HG03460 (cell line): ENCODE data around the gene PODN.

ENCODE experiments used
- ATAC-seq: cut with Tn5 transposase; IDR thresholded peaks from one replicate; pipeline ENCODE4 v1.9.1; 2021; ENCODE audit not compliant: unreplicated experiment

The PODN gene

GRCh38 chr1:53050310-53050709 lies 11.7 kb upstream of the PODN start:
- no peak for ATAC-seq

DNA sequence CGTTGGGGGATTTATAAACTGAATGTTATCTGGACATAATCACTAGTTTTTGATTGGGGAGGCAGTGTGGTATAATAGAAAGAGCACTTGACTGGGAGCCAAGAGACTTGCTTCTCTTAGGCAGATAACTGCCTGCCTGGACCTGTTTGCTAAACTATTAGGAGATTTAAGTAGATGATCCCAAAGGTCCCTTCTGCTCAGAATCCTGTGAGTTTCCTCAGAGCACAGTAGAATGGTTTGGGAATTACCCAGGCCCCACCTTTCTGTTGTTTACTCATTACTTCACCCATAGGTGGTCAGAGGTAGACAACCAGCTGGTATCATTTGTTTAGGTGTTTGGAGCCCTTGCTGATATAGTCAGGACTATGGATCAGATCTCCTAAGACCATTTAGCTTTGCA lies 10.3 kb upstream of the PODN start:
- ATAC-seq, result no peak

DNA sequence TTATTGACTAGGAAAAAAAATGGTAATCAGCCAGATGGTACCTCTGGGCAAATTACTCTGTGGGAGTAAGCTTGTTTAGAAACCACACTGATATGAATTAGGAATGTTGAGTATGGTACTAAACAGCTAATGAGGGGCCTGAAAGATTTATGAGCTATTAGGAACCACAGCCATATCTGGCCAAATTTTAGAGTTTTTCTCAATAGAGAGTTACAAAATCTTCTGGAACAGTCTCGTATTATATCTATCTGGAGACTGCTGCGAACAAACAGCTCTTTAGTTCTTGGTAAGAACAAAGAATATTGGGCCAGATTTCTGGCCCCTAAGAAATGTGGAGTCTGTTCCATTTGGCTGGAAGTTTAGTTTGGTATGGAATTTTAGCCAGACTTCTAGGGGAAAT lies 4.9 kb upstream of the PODN start:
- no peak for ATAC-seq

DNA sequence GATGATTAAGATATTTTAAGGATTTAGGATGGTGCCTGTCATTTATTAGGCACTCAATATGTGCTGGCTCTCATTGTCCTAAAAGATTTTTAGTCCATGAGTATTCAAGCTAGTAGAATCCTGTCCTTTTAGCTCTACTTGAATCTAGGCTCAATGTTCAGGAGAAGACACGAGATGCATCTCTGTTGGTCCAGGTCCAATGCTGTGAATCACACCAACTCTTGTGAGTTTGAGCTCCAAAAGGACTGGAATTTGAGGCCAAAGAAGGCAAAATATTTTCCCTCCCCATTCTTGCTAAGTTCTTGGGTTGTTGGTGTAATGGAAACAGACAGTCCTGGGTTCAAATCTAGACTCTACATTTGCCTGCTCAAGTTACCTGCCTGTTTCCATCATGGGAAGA lies 1.4 kb upstream of the PODN start:
- no peak for ATAC-seq

- ATAC-seq, result no peak
These were observed 722 bp upstream of the PODN start for GRCh38 chr1:53061123-53061858.

- ATAC-seq, result no peak
These were observed 937 bp downstream of the PODN start for GRCh38 chr1:53062708-53063591.

DNA sequence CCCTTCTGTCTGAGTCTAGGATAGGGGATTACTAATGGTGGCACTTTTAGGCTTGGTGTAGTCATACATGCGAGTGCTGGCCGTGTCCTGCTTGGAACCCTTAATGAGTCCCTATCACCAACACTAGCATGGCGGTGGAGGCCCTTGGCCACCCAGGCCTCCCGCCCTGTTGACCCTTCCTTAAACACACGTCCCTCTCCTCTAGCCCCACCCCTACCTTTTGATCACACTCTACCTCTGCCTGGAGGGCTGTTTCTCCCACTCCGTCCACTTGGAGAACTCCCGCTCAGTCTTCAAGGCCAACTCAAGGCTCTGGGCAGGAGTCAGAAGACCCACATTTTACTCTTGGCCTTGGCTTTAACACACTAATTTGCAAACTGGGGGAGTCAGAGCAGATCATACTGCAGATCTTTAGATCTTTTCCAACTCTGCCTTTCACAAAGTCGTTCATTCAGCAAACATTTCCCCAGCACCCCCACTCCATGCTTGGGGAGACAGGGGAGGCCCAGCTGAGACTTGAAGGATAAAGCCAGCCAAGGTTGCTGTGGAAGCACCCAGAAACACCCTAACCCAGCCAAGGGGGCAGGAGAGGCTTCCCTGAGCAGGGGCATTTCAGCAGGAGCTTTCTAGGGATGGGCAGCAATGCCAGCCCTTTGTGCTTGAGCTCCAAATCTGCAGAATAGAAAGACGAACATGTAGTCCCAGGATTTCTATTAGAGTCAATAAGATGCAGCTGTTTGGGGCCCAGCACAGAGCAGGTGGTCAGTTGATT lies 1.9 kb downstream of the PODN start:
- no peak for ATAC-seq

DNA sequence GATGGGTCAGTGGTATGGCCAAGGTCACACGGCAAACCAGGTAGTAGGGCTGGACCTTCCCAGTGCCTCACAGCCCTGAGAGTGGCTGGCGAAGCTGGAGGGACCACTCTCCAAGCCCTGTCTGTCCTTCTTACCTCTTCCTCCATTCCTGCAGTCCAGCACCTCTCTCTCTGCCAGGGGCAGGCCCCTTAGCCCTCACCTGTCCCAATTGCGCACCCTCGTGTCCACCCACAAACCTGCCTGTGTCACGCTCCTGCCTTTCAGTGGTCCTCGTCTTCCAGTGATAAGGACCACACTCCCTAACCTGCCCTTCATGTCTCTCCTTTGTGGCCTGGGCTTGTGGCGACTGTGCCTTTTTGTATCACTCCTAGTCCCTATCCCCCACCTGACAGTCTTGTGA lies 3.4 kb downstream of the PODN start:
- ATAC-seq, result no peak

GRCh38 chr1:53066488-53066887 lies 4.5 kb downstream of the PODN start:
- ATAC-seq, result no peak

GRCh38 chr1:53066891-53067738 lies 5.1 kb downstream of the PODN start:
- no peak for ATAC-seq

DNA sequence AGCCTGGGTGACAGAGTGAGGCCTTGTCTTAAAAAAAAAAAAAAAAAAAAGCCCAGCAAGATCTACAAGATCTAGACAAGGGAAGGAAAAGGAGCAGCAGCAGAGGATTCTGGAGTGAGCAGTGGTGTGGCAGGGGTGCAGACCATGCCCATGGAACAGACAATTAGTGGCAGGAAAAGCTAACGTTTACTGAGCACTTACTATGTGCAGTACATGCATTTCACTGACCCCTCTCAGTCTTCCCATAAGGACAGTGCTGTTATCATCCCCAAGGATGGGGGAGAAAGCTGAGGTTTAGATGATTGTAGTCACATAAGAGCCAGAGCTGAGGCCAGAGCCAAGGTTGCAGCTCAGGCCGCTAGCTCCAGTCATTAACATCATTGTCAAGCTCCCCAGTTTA lies 5.9 kb downstream of the PODN start:
- ATAC-seq, result no peak

GRCh38 chr1:53068314-53069099 lies 6.5 kb downstream of the PODN start:
- ATAC-seq, result no peak

GRCh38 chr1:53069265-53069662 lies 7.3 kb downstream of the PODN start:
- no peak for ATAC-seq

DNA sequence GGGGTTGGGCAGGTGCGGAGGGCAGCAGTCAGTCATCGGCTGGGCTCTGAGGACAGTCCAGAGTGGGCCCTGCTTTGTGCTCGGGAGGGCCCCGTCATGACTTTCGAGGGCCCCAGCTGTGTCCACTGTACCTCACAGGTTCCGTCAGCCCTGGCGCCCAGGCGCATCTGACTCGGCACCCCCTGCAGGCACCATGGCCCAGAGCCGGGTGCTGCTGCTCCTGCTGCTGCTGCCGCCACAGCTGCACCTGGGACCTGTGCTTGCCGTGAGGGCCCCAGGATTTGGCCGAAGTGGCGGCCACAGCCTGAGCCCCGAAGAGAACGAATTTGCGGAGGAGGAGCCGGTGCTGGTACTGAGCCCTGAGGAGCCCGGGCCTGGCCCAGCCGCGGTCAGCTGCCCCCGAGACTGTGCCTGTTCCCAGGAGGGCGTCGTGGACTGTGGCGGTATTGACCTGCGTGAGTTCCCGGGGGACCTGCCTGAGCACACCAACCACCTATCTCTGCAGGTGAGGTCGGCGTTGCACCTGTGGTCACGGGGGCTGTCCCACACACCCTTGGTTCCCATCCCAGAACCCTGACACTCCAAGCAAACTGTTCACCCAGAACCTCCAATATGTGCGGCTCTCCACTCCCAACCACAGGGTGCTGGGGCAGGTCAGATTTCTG lies 7.8 kb downstream of the PODN start:
- no peak for ATAC-seq

DNA sequence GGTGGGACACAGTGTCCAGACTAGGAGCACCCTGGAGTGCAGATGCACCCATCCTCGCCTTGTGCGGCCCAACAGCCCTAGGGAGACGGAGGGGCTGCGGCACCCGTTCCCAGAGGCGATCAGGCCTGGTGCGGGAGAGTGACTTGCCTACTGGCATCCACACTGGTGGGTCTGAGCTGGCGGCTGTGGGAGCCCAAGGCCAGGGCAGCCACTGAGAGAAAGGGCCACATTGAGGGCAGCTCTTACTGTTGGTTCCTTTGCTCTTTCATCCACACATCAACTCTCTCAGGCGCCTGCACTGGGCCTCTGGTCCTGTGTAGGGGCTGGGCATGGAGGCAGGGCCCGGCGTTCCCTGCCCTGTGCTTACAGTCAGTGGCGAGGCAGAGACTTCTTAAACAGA lies 8.6 kb downstream of the PODN start:
- no peak for ATAC-seq

DNA sequence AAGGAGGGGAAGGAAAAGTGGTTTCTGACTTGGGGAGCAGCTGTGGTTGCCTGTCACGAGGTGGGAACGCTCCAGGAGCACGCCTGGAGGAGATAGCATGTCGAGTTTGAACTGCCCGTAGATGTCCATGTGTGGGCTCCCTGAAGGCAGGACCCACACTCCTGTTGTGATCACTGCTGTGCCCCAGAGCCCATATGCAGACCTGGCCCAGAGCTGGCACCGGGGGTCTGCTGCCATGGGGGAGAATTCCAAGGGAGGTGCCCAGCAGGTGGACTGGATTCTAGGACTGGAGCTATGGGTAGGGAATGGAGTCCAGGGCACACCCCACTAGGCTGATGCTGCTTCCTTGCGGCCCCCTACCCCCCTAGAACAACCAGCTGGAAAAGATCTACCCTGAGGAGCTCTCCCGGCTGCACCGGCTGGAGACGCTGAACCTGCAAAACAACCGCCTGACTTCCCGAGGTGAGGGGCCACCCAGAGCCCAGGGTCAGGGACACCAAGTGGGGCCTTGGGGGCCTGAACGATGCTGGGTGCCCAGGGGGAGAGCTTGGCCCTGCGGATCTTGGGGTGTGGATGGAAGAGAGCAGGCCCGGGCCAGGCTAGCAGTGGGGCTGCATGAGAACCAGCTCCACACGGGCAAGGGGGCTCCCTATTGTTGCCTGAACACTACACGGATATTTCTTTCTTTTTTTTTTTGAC lies 9.3 kb downstream of the PODN start:
- no peak for ATAC-seq

DNA sequence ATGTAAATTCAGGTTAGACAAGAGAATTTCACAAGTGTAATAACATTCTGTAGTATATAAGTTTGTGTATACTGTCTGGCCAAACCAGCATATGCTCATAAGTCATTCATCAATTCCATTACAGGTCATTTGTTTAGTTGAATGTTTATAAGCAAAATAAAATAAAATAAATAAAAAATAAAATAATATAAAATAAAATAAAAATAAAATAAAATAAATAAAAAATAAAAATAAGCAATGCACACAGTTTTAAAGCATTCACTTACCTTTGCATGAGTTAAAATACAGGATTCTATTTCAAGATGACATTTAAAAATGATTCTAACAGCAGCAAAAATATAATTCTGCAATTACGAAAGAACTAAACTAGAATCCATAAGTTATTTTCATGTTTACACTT lies 9.9 kb downstream of the PODN start:
- no peak for ATAC-seq

- ATAC-seq, result no peak
These were observed 11.3 kb downstream of the PODN start for GRCh38 chr1:53073287-53073686.

DNA sequence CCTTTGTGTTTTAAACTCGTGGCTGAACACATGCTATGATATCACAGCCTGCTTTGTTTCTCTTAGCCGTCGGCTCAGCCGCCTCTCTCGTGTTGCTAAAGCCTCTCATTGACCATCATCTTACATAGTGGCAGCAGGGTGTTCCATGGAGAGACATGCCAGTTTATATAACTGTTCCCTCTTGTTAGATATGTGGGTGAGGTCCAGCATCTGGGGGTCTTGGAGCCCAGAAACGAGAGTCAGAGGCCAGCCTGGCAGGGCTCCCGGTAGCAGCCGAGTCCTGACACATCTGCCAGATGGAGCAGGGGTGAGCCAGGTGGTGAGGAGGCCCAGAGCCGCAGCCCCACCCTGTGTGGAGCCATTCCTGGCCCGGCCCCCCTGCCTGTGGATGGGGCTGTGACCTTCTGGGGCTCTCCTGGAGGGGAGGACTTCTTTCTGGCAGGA lies 11.9 kb downstream of the PODN start:
- ATAC-seq, result no peak
